ENCODE measurements around the gene KRTAP9-6.

DNA sequence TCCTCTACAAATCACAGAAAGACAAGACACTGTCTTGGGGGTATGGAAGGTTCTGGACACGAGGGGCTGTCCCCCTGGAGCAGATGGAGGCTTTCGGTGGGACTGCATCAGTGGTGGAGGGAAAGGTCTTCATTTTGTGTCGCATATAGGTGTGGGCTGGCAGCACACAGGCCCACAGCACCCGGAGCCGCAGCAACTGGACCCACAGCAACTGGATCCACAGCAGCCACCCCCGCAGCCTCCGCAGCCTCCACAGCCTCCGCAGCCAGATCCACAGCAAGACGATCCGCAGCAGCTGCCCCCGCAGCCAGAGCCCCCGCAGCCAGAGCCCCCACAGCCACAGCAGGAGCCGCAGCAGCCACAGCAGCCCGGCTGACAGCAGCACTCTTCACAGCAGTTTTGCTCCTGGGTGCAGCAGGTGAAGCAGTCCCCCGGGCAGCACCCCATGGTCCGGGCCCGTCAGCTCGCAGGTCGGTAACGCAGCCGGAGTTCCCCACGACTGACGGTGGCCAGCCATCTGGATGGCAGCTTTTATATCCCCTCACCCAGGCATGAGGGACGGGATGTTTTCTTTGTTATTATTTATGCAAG is 50.1 kb downstream of the KRTAP9-6 start, which contains the start of gene KRTAP17-1:
- TF ChIP-seq RELA (CRISPR knock-in tag; IDR thresholded peaks at IDR 0.05) (no peak), CTCF (CRISPR knock-in tag; IDR thresholded peaks at IDR 0.05) (no peak), HNRNPK (IDR thresholded peaks at IDR 0.05; ENCODE audit: low read depth, low read length, poor library complexity, severe bottlenecking) (no peak), ZMYM2 (CRISPR knock-in tag; IDR thresholded peaks at IDR 0.05) (no peak), ARNTL (CRISPR knock-in tag; IDR thresholded peaks at IDR 0.05) (no peak)
